GM19351 (cell line): ENCODE data around the gene SNTB2.
"Not testable (repeated sequence)": the region's sequence is repeated elsewhere in the genome, so short reads cannot be mapped to it uniquely, and the experiment has no call there.

Source experiments
- ATAC-seq: cut with Tn5 transposase; IDR thresholded peaks from one replicate; pipeline ENCODE4 v1.9.1; 2021; ENCODE audit warnings: mild to moderate bottlenecking, moderate library complexity; ENCODE audit not compliant: unreplicated experiment

Gene SNTB2

GRCh38 chr16:69283851-69284250 lies 96.9 kb downstream of the SNTB2 start:
- no peak for ATAC-seq

- no peak for ATAC-seq
These were observed 98.3 kb downstream of the SNTB2 start for GRCh38 chr16:69285240-69285639.

GRCh38 chr16:69286941-69287713 lies 100.2 kb downstream of the SNTB2 start:
- ATAC-seq = no peak

- not testable (repeated sequence) for ATAC-seq
These were observed 104.7 kb downstream of the SNTB2 start for GRCh38 chr16:69291657-69292056.

- ATAC-seq = no peak
These were observed 106.4 kb downstream of the SNTB2 start for GRCh38 chr16:69293401-69293800.

GRCh38 chr16:69294051-69294450 lies 107.1 kb downstream of the SNTB2 start:
- ATAC-seq = no peak

- not testable (repeated sequence) for ATAC-seq
These were observed 109.8 kb downstream of the SNTB2 start for GRCh38 chr16:69296771-69297170.

GRCh38 chr16:69298261-69298660 lies 111.3 kb downstream of the SNTB2 start:
- no peak for ATAC-seq

- no peak for ATAC-seq
These were observed 114.2 kb downstream of the SNTB2 start for GRCh38 chr16:69301187-69301586.

- ATAC-seq = no peak
These were observed 114.9 kb downstream of the SNTB2 start for GRCh38 chr16:69301861-69302260.

GRCh38 chr16:69302301-69302700 lies 115.3 kb downstream of the SNTB2 start:
- ATAC-seq = no peak

GRCh38 chr16:69306031-69306430 lies 119.1 kb downstream of the SNTB2 start:
- no peak for ATAC-seq

- no peak for ATAC-seq
These were observed 120.1 kb downstream of the SNTB2 start for GRCh38 chr16:69307091-69307490.

GRCh38 chr16:69307856-69308255 lies 120.9 kb downstream of the SNTB2 start:
- no peak for ATAC-seq

GRCh38 chr16:69309316-69309715 lies 122.4 kb downstream of the SNTB2 start:
- ATAC-seq = no peak

- ATAC-seq = peak; percentile 93
These were observed 123.9 kb downstream of the SNTB2 start, which contains the start of gene VPS4A for GRCh38 chr16:69310653-69311532. TSS of gene VPS4A (plus strand) at chr16:69311350. CDS start at chr16:69311512, 162 bp downstream.

GRCh38 chr16:69311533-69312387 lies 124.8 kb downstream of the SNTB2 start:
- ATAC-seq = peak; percentile 44

- no peak for ATAC-seq
These were observed 126.5 kb downstream of the SNTB2 start for GRCh38 chr16:69313469-69313868.

GRCh38 chr16:69314534-69314933 lies 127.6 kb downstream of the SNTB2 start:
- ATAC-seq = no peak

GRCh38 chr16:69315486-69316311 lies 128.7 kb downstream of the SNTB2 start:
- ATAC-seq = no peak
